ENCODE data around the gene HOXC6.

GRCh38 chr12:53980802-53981496 is 47.3 kb upstream of the HOXC6 start:
- TF ChIP-seq CTCF (IDR thresholded peaks at IDR 0.05) (no peak), POLR2A (IDR thresholded peaks at IDR 0.05) (no peak)

Measured in esophagus squamous epithelium (tissue), 4 donors.